Gastroesophageal sphincter (tissue), 3 donors: Measurements from ENCODE around the gene SPATA18.

ENCODE experiments used
- CTCF ChIP-seq, 4 experiments: fragments of 200-600 bp in 2 of 4; fragments of 450-650 bp in 2 of 4; sonication (generic) in 1 of 4; IDR thresholded peaks; one replicate each; pipeline ENCODE4 v1.5.1; 2017 to 2019; ENCODE audit warnings: antibody characterized with exemption in 4 of 4, mild to moderate bottlenecking in 2 of 4, moderate library complexity in 2 of 4
- EP300 ChIP-seq: sonication (generic); formaldehyde crosslinking; IDR thresholded peaks from one replicate; pipeline ENCODE4 v1.6.1; 2017; ENCODE audit warnings: antibody characterized with exemption, mild to moderate bottlenecking
- POLR2A ChIP-seq, 2 donors: fragments of 450-650 bp; IDR thresholded peaks; one replicate each; pipeline ENCODE4 v1.6.1; 2017; ENCODE audit warnings: antibody characterized with exemption in 2 of 2, mild to moderate bottlenecking in 2 of 2, moderate library complexity in 1 of 2
- POLR2AphosphoS5 ChIP-seq: sonication (generic); formaldehyde crosslinking; IDR thresholded peaks from one replicate; pipeline ENCODE4 v1.6.1; 2017; ENCODE audit warnings: antibody characterized with exemption

- TF ChIP-seq POLR2A (IDR thresholded peaks at IDR 0.05) (no peak), CTCF (IDR thresholded peaks at IDR 0.05) (no peak), POLR2AphosphoS5 (no peak), EP300 (no peak)
These were observed 38.5 kb upstream of the SPATA18 start for GRCh38 chr4:52012651-52013050.
